Ishikawa (cell line): ENCODE data around the gene TNFSF18.

Experiments
- CEBPB ChIP-seq: IDR thresholded peaks from 2 replicates; pipeline ENCODE4 v1.6.1; 2012
- CREB1 ChIP-seq: IDR thresholded peaks from 2 replicates; pipeline ENCODE4 v1.6.1; 2012; ENCODE audit warnings: low read depth
- EGR1 ChIP-seq: IDR thresholded peaks from 2 replicates; pipeline ENCODE4 v1.6.1; 2012
- EP300 ChIP-seq: IDR thresholded peaks from 2 replicates; pipeline ENCODE4 v1.6.1; 2012; ENCODE audit warnings: borderline replicate concordance
- FOXM1 ChIP-seq: IDR thresholded peaks from 2 replicates; pipeline ENCODE4 v1.6.1; 2012; ENCODE audit warnings: low read depth, borderline replicate concordance
- MAX ChIP-seq: IDR thresholded peaks from 2 replicates; pipeline ENCODE4 v1.6.1; 2012
- NFIC ChIP-seq: IDR thresholded peaks from 2 replicates; pipeline ENCODE4 v1.6.1; 2012
- RAD21 ChIP-seq: IDR thresholded peaks from 2 replicates; pipeline ENCODE4 v1.6.1; 2012; ENCODE audit warnings: low read depth
- REST ChIP-seq: IDR thresholded peaks from 2 replicates; pipeline ENCODE4 v1.6.1; 2012; ENCODE audit warnings: low read depth, mild to moderate bottlenecking
- TAF1 ChIP-seq: IDR thresholded peaks from 2 replicates; pipeline ENCODE4 v1.6.1; 2012; ENCODE audit warnings: low read depth, mild to moderate bottlenecking
- TCF12 ChIP-seq: IDR thresholded peaks from 2 replicates; pipeline ENCODE4 v1.6.1; 2012; ENCODE audit warnings: low read depth
- TEAD4 ChIP-seq: IDR thresholded peaks from 2 replicates; pipeline ENCODE4 v1.6.1; 2012
- USF1 ChIP-seq: IDR thresholded peaks from 2 replicates; pipeline ENCODE4 v1.6.1; 2012
- YY1 ChIP-seq: IDR thresholded peaks from 2 replicates; pipeline ENCODE4 v1.6.1; 2012; ENCODE audit warnings: low read depth
- ZBTB7A ChIP-seq: IDR thresholded peaks from 2 replicates; pipeline ENCODE4 v1.6.1; 2012; ENCODE audit warnings: low read depth

TNFSF18 gene

GRCh38 chr1:173024543-173024942, 26.2 kb downstream of the TNFSF18 start:
- no peak for TF ChIP-seq EGR1
- TF ChIP-seq ZBTB7A: no peak
- no peak for TF ChIP-seq REST
- no peak for TF ChIP-seq USF1
- no peak for TF ChIP-seq CEBPB
- no peak for TF ChIP-seq YY1
- TF ChIP-seq TEAD4: no peak
- TF ChIP-seq MAX: no peak
- TF ChIP-seq TAF1: no peak
- TF ChIP-seq CREB1: no peak
- TF ChIP-seq RAD21: no peak

- no peak for TF ChIP-seq EP300
- no peak for TF ChIP-seq NFIC
- TF ChIP-seq CREB1: no peak
- no peak for TF ChIP-seq TAF1
- TF ChIP-seq EGR1: no peak
- no peak for TF ChIP-seq FOXM1
- no peak for TF ChIP-seq RAD21
- no peak for TF ChIP-seq ZBTB7A
- no peak for TF ChIP-seq MAX
- TF ChIP-seq USF1: no peak
- TF ChIP-seq REST: no peak
- TF ChIP-seq YY1: no peak
- no peak for TF ChIP-seq TEAD4
- no peak for TF ChIP-seq CEBPB
- no peak for TF ChIP-seq TCF12
Observed at GRCh38 chr1:173023343-173023742, 27.4 kb downstream of the TNFSF18 start.

GRCh38 chr1:173020138-173020750, 30.5 kb downstream of the TNFSF18 start:
- no peak for TF ChIP-seq RAD21
- no peak for TF ChIP-seq YY1
- TF ChIP-seq USF1: no peak
- no peak for TF ChIP-seq MAX
- TF ChIP-seq EGR1: no peak
- TF ChIP-seq REST: no peak
- TF ChIP-seq CEBPB: no peak
- TF ChIP-seq ZBTB7A: no peak
- no peak for TF ChIP-seq TEAD4

GRCh38 chr1:173017792-173018191, 32.9 kb downstream of the TNFSF18 start:
- TF ChIP-seq EP300 (no peak), RAD21 (no peak), YY1 (no peak), MAX (no peak), TAF1 (no peak), NFIC (no peak), FOXM1 (no peak), TCF12 (no peak), EGR1 (no peak)
